A549 (cell line): ENCODE data around the gene TAMM41. TPM values are rescaled to one million over a fixed set of nuclear protein-coding genes. Genes with fewer than 3 reads are reported as not detected.

Experiments used
- ATAC-seq, 2 experiments: fragments of 200-7000 bp in 1 of 2; fragments of >200 bp in 1 of 2; cut with Nextera tagmentation in 1 of 2; cut with Tn5 transposase in 1 of 2; 3 replicates each; pipeline versions ENCODE4 v1.8.0 to v1.9.1; 2018 to 2020; ENCODE audit warnings: mild to moderate bottlenecking in 1 of 2, moderate library complexity in 1 of 2
- CTCF ChIA-PET: fragments of 300-600 bp; sonication (Branson Sonifier 250); formaldehyde crosslinking; extraction: SDS; loops from one replicate; lab custom pipeline; 2021; ENCODE audit warnings: antibody characterized with exemption, inconsistent platforms; lab: Yijun Ruan, JAX
- POLR2A ChIA-PET: fragments of 350-600 bp; formaldehyde crosslinking; extraction: SDS; loops from one replicate; lab custom pipeline; 2021; ENCODE audit warnings: antibody characterized with exemption, inconsistent platforms; lab: Yijun Ruan, JAX
- DNase-seq, 2 experiments: peaks; one replicate each; pipeline versions ENCODE4 v3.0.0 to v3.0.0-alpha.2; 2011 to 2016; ENCODE audit warnings: low read depth in 1 of 2, low spot score in 1 of 2
- FAIRE-seq: peaks from 2 replicates; lab custom pipeline; 2011; peaks lifted over from hg19 to GRCh38; lab: Jason Lieb, UNC
- H3K27ac ChIP-seq, 2 experiments: fragments of >200 bp; sonication (Bioruptor Twin); formaldehyde crosslinking; 3 replicates each; pipeline ENCODE4 v1.5.1; 2016 to 2017
- H3K4me1 ChIP-seq: fragments of >200 bp; sonication (Bioruptor Twin); formaldehyde crosslinking; 3 replicates; pipeline ENCODE4 v1.6.1; 2016
- H3K4me2 ChIP-seq: fragments of >200 bp; sonication (Bioruptor Twin); formaldehyde crosslinking; 3 replicates; pipeline ENCODE4 v1.6.1; 2016
- H3K4me3 ChIP-seq: fragments of >200 bp; sonication (Bioruptor Twin); formaldehyde crosslinking; 3 replicates; pipeline ENCODE4 v1.5.1; 2016
- H3K9me3 ChIP-seq: fragments of >200 bp; sonication (Bioruptor Twin); formaldehyde crosslinking; 3 replicates; pipeline ENCODE4 v1.6.1; 2016
- BCL3 ChIP-seq: fragments of >200 bp; sonication (Bioruptor Twin); formaldehyde crosslinking; IDR thresholded peaks from 3 replicates; pipeline ENCODE4 v1.6.1; 2016
- BHLHE40 ChIP-seq: IDR thresholded peaks from 2 replicates; pipeline ENCODE4 v1.6.1; 2012; ENCODE audit warnings: low read depth, low read length, inconsistent platforms
- CBX2 ChIP-seq: fragments of 200-600 bp; sonication (generic); IDR thresholded peaks from 2 replicates; pipeline ENCODE4 v1.6.1; 2016; ENCODE audit warnings: low read depth, mild to moderate bottlenecking, borderline replicate concordance
- CBX8 ChIP-seq: fragments of 200-600 bp; sonication (generic); IDR thresholded peaks from 2 replicates; pipeline ENCODE4 v1.6.1; 2016
- CHD2 ChIP-seq: fragments of 150-350 bp; IDR thresholded peaks from 2 replicates; pipeline ENCODE4 v1.6.1; 2014; ENCODE audit warnings: low read length; ENCODE audit not compliant: partially characterized antibody
- CHD4 ChIP-seq: fragments of 200-600 bp; sonication (generic); IDR thresholded peaks from 2 replicates; pipeline ENCODE4 v1.6.1; 2016; ENCODE audit warnings: antibody characterized with exemption, mild to moderate bottlenecking, borderline replicate concordance
- CTCF ChIP-seq: fragments of >200 bp; sonication (Bioruptor Twin); formaldehyde crosslinking; IDR thresholded peaks from 3 replicates; pipeline ENCODE4 v1.5.1; 2016
- E2F6 ChIP-seq: IDR thresholded peaks from 2 replicates; pipeline ENCODE4 v1.6.1; 2012; ENCODE audit warnings: low read depth, borderline replicate concordance
- EHMT2 ChIP-seq: fragments of 200-600 bp; sonication (generic); IDR thresholded peaks from 2 replicates; pipeline ENCODE4 v1.6.1; 2016; ENCODE audit warnings: antibody characterized with exemption, low read depth, mild to moderate bottlenecking, moderate library complexity
- ELK1 ChIP-seq: fragments of 150-350 bp; IDR thresholded peaks from 2 replicates; pipeline ENCODE4 v1.6.1; 2014; ENCODE audit warnings: low read depth, mild to moderate bottlenecking, low read length
- HES2 ChIP-seq: fragments of >200 bp; sonication (Bioruptor Twin); formaldehyde crosslinking; IDR thresholded peaks from 2 replicates; pipeline ENCODE4 v1.6.1; 2016
- HEYL ChIP-seq: fragments of 250-450 bp; sonication (Bioruptor Pico); IDR thresholded peaks from 2 replicates; pipeline ENCODE4 v1.8.0; 2021; ENCODE audit warnings: mild to moderate bottlenecking, moderate library complexity
- HOXA7 ChIP-seq: fragments of 250-450 bp; sonication (Bioruptor Pico); IDR thresholded peaks from 2 replicates; pipeline ENCODE4 v1.5.0; 2020; ENCODE audit warnings: mild to moderate bottlenecking, moderate library complexity
- HOXB13 ChIP-seq: fragments of 250-450 bp; sonication (Bioruptor Pico); IDR thresholded peaks from 2 replicates; pipeline ENCODE4 v1.5.0; 2020; ENCODE audit warnings: low read depth, mild to moderate bottlenecking, moderate library complexity
- JUNB ChIP-seq: fragments of >200 bp; sonication (Bioruptor Twin); formaldehyde crosslinking; IDR thresholded peaks from 2 replicates; pipeline ENCODE4 v1.6.1; 2016
- KDM1A ChIP-seq: fragments of 200-600 bp; sonication (generic); IDR thresholded peaks from 2 replicates; pipeline ENCODE4 v1.6.1; 2016; ENCODE audit warnings: low read depth, mild to moderate bottlenecking
- MAFK ChIP-seq: fragments of 450-650 bp; IDR thresholded peaks from 2 replicates; pipeline ENCODE4 v1.6.1; 2014; ENCODE audit not compliant: partially characterized antibody
- MAX ChIP-seq: IDR thresholded peaks from 2 replicates; pipeline ENCODE4 v1.6.1; 2012
- MYC ChIP-seq: IDR thresholded peaks from 2 replicates; pipeline ENCODE4 v1.6.1; 2012; ENCODE audit warnings: mild to moderate bottlenecking, inconsistent platforms, low read length, improper control_type of control experiment, borderline replicate concordance
- NFE2L2 ChIP-seq: fragments of 150-350 bp; conservative IDR thresholded peaks from 2 replicates; pipeline ENCODE4 v1.6.1; 2014; ENCODE audit warnings: low read length
- NPAS2 ChIP-seq: fragments of 250-450 bp; sonication (Bioruptor Pico); IDR thresholded peaks from 2 replicates; pipeline ENCODE4 v1.8.0; 2022; ENCODE audit warnings: mild to moderate bottlenecking, moderate library complexity, borderline replicate concordance
- NR3C1 ChIP-seq: fragments of >200 bp; sonication (Bioruptor Twin); formaldehyde crosslinking; IDR thresholded peaks from 3 replicates; pipeline ENCODE4 v1.6.1; 2017
- POLR2A ChIP-seq: IDR thresholded peaks from 2 replicates; pipeline ENCODE4 v1.6.1; 2012; ENCODE audit warnings: mild to moderate bottlenecking, low read length
- POLR2AphosphoS2 ChIP-seq: conservative IDR thresholded peaks from 2 replicates; pipeline ENCODE4 v1.6.1; 2012; ENCODE audit warnings: low read length, improper control_type of control experiment, inconsistent platforms
- RARB ChIP-seq: fragments of 250-450 bp; sonication (Bioruptor Pico); IDR thresholded peaks from 2 replicates; pipeline ENCODE4 v1.8.0; 2021; ENCODE audit warnings: mild to moderate bottlenecking, moderate library complexity
- RCOR1 ChIP-seq: fragments of 150-350 bp; IDR thresholded peaks from 2 replicates; pipeline ENCODE4 v1.6.1; 2014; ENCODE audit warnings: antibody characterized with exemption, low read length, low read depth
- RFX5 ChIP-seq: fragments of 450-650 bp; IDR thresholded peaks from 2 replicates; pipeline ENCODE4 v1.7.1; 2014; ENCODE audit warnings: antibody characterized with exemption, mild to moderate bottlenecking, moderate library complexity
- SMC3 ChIP-seq: fragments of >200 bp; sonication (Bioruptor Twin); formaldehyde crosslinking; IDR thresholded peaks from 3 replicates; pipeline ENCODE4 v1.6.1; 2018; ENCODE audit warnings: inconsistent platforms
- TFCP2L1 ChIP-seq: fragments of 250-450 bp; sonication (Bioruptor Pico); IDR thresholded peaks from 2 replicates; pipeline ENCODE4 v1.5.0; 2021; ENCODE audit warnings: mild to moderate bottlenecking
- ZSCAN20 ChIP-seq: fragments of 250-450 bp; sonication (Bioruptor Pico); IDR thresholded peaks from 2 replicates; pipeline ENCODE4 v1.8.0; 2022; ENCODE audit warnings: mild to moderate bottlenecking, moderate library complexity
- WGBS: methylation state at CpG from one replicate; pipeline ENCODE4 v1.1.6; 2017; ENCODE audit errors: missing lambda C conversion rate; 5-methylcytosine and 5-hydroxymethylcytosine counted together
- polyA plus RNA-seq, 4 experiments: library from polyadenylated mRNA; depleted of rRNA in 3 of 4; stranded (reverse); fragments of >200 nt; fragmentation: RNase III in 1 of 4; extraction: RNeasy Plus Mini Kit Qiagen cat#74134 plus additional on column Dnase treatment in 1 of 4; gene quantifications; 2 replicates in 3 of 4; 3 replicates in 1 of 4; pipeline ENCODE4 v1.2.3, GENCODE V29; 2011 to 2017
- TF ChIP-seq, protein P1 (sequence below): fragments of 450-650 bp; IDR thresholded peaks from 2 replicates; pipeline ENCODE4 v1.6.1; 2014; ENCODE audit warnings: antibody characterized with exemption

The TAMM41 gene
- polyA plus RNA-seq, 2 of the 4 experiments (the other 2 are of a cell fraction): 16.1 to 17.5 TPM

DNA sequence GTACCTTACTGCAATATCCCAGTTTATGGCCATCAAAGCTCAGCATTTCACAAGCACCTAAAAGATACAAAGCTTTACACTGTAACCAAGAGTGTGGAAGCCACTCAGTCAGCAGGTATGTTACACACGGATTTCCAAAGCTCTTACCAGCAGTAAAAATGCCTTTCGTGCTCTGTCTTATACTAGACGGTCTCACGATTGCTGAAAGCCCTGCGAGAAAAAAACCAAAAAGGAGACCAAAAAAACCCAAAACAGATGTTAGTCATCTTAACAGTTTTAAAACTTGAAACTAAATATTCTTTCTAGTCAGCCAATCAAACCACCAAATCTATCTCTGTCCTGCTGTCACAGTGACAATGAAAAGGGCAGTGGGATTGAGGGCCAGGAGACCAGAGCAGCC is 39.0 kb downstream of the TAMM41 start:
- DNase-seq: no peak
- no peak for FAIRE-seq
- Histone ChIP-seq H3K27ac (no peak overlapping the region), H3K4me1 (no peaks in the 10 kb centered on the region), H3K4me2 (no peak overlapping the region), H3K9me3 (0 out of 3 replicates have a peak, but pooled peaks cover 3% of the 10 kb centered on the region), H3K4me3 (no peak overlapping the region)
- 94% methylated on average over 5 of the region's 5 CpGs for WGBS
- no peak for ATAC-seq
- TF ChIP-seq HES2 (no peak), RARB (CRISPR knock-in tag) (no peak), HOXB13 (CRISPR knock-in tag) (no peak), CHD4 (no peak), MAFK (no peak), TFCP2L1 (CRISPR knock-in tag) (no peak), NR3C1 (no peak), POLR2A (no peak), CTCF (no peak), MAX (no peak), RCOR1 (no peak), NFE2L2 (no peak), CHD2 (no peak), ELK1 (no peak)
- CTCF ChIA-PET: interaction anchor here (0.7 to 1.1 kb wide), 2 partner anchors 17 to 428 kb away, joined by 3 to 4 read pairs; no protein-coding TSS in a partner anchor
- POLR2A ChIA-PET: no interaction called here

DNA sequence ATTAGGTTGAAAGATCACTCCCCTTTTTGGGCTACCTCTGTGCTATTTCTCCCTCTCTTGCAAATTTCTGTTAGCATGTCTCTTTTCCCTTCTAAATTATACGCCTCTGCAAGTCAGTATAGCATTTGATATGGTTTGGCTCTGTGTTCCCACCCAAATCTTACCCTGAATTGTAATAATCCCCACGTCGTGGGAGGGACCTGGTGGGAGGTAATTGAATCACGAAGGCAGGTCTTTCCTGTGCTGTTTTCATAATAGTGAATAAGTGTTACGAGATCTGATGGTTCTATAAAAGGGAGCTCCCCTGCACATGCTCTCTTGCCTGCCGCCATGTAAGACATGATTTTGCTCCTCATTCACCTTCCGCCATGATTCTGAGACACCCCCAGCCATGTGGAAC is 41.0 kb downstream of the TAMM41 start:
- DNase-seq (no peak), FAIRE-seq (no peak), ATAC-seq (no peak)
- POLR2A ChIA-PET: no interaction called here
- WGBS: 90% methylated on average over 7 of the region's 7 CpGs
- Histone ChIP-seq H3K4me1 (no peaks in the 10 kb centered on the region), H3K27ac (no peak overlapping the region), H3K9me3 (0 out of 3 replicates have a peak, but pooled peaks cover 3% of the 10 kb centered on the region), H3K4me2 (no peak overlapping the region), H3K4me3 (no peak overlapping the region)
- CTCF ChIA-PET: interaction anchor here (1.3 to 2.1 kb wide), 2 partner anchors 10 to 427 kb away, joined by 3 to 15 read pairs; no protein-coding TSS in a partner anchor
- no peak for TF ChIP-seq MYC
- TF ChIP-seq CBX2: no peak
- TF ChIP-seq POLR2AphosphoS2: no peak
- no peak for TF ChIP-seq EHMT2
- TF ChIP-seq SMC3: no peak
- TF ChIP-seq HEYL: no peak
- TF ChIP-seq ZSCAN20 (CRISPR knock-in tag): no peak
- TF ChIP-seq NFE2L2: no peak
- no peak for TF ChIP-seq E2F6
- TF ChIP-seq BCL3: no peak
- TF ChIP-seq KDM1A: no peak
- no peak for TF ChIP-seq BHLHE40
- no peak for TF ChIP-seq JUNB
- no peak for TF ChIP-seq ELK1
- TF ChIP-seq, protein P1, sequence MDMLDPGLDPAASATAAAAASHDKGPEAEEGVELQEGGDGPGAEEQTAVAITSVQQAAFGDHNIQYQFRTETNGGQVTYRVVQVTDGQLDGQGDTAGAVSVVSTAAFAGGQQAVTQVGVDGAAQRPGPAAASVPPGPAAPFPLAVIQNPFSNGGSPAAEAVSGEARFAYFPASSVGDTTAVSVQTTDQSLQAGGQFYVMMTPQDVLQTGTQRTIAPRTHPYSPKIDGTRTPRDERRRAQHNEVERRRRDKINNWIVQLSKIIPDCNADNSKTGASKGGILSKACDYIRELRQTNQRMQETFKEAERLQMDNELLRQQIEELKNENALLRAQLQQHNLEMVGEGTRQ: no peak
- no peak for TF ChIP-seq POLR2A
- no peak for TF ChIP-seq NPAS2 (CRISPR knock-in tag)
- TF ChIP-seq CBX8: no peak
- TF ChIP-seq RFX5: no peak
- TF ChIP-seq HOXA7: no peak
